HepG2 (cell line): ENCODE data around the gene ABCB8. TPM values are rescaled to one million over a fixed set of nuclear protein-coding genes. Genes with fewer than 3 reads are reported as not detected.

Experiments used
- ATAC-seq: fragments of 200-7000 bp; cut with Tn5 transposase; 3 replicates; pipeline ENCODE4 v1.9.1; 2020; ENCODE audit warnings: mild to moderate bottlenecking, moderate library complexity
- BruUV-seq: library from RNA; stranded (reverse); fragments of 400-500 nt; replicated peaks from 2 replicates; lab custom pipeline; 2021; lab: Mats Ljungman, UMichigan
- CTCF ChIA-PET: fragments of 300-600 bp; formaldehyde crosslinking; extraction: SDS; loops from one replicate; lab custom pipeline; 2021; ENCODE audit warnings: low total read pairs, inconsistent platforms, low intra/inter-chr PET ratio; lab: Yijun Ruan, JAX
- POLR2A ChIA-PET: fragments of 350-600 bp; sonication (Branson Sonifier 250); formaldehyde crosslinking; loops from one replicate; lab custom pipeline; 2020; ENCODE audit warnings: antibody characterized with exemption, inconsistent platforms; lab: Yijun Ruan, JAX
- DNase-seq: peaks from one replicate; pipeline ENCODE4 v3.0.0-alpha.2; 2015; ENCODE audit warnings: low spot score
- FAIRE-seq: peaks from 3 replicates; lab custom pipeline; 2011; peaks lifted over from hg19 to GRCh38; lab: Jason Lieb, UNC
- H2AFZ ChIP-seq: one replicate; pipeline ENCODE4 v1.6.1; 2011; ENCODE audit warnings: low read length, inconsistent platforms
- H3K27ac ChIP-seq: fragments of 300-600 bp; 3 replicates; pipeline ENCODE4 v1.8.0; 2011; ENCODE audit warnings: mixed run types, mild to moderate bottlenecking, mixed read lengths, low read length, inconsistent platforms; ENCODE audit not compliant: insufficient read depth; ENCODE audit errors: extremely low read length
- H3K27me3 ChIP-seq, 2 experiments: fragments of 200-600 bp in 1 of 2; 2 replicates in 1 of 2; 3 replicates in 1 of 2; pipeline versions ENCODE4 v1.6.0 to v1.8.0; 2011; ENCODE audit warnings: low read length in 2 of 2, mild to moderate bottlenecking in 2 of 2, moderate library complexity in 2 of 2, inconsistent platforms in 1 of 2; ENCODE audit not compliant: insufficient read depth in 2 of 2, control insufficient read depth in 1 of 2
- H3K36me3 ChIP-seq, 2 experiments: fragments of 200-600 bp in 1 of 2; replicated peaks in 1 of 2; 2 replicates in 1 of 2; 3 replicates in 1 of 2; pipeline versions ENCODE4 v1.5.1 to v1.8.0; 2011; ENCODE audit warnings: low read length in 2 of 2, inconsistent platforms in 1 of 2; ENCODE audit not compliant: insufficient read depth in 2 of 2, control insufficient read depth in 1 of 2
- H3K4me1 ChIP-seq: 2 replicates; pipeline ENCODE4 v1.5.1; 2012; ENCODE audit warnings: low read length, inconsistent platforms; ENCODE audit not compliant: insufficient read depth
- H3K4me2 ChIP-seq: 2 replicates; pipeline ENCODE4 v1.6.0; 2011; ENCODE audit warnings: low read depth, low read length, inconsistent platforms
- H3K4me3 ChIP-seq, 3 experiments: fragments of 200-600 bp in 1 of 3; sonication (generic), shearing (Covaris generic) in 1 of 3; replicated peaks in 1 of 3; 2 replicates each; pipeline ENCODE4 v1.5.1; 2011 to 2016; ENCODE audit warnings: low read length in 3 of 3, inconsistent platforms in 2 of 3, low read depth in 2 of 3, mild to moderate bottlenecking in 2 of 3, control low read depth in 1 of 3, mixed read lengths in 1 of 3; ENCODE audit not compliant: insufficient read depth in 1 of 3
- H3K79me2 ChIP-seq: one replicate; pipeline ENCODE4 v1.6.1; 2011; ENCODE audit warnings: low read length, inconsistent platforms; ENCODE audit not compliant: insufficient read depth
- H3K9ac ChIP-seq: 2 replicates; pipeline ENCODE4 v1.6.0; 2011; ENCODE audit warnings: mild to moderate bottlenecking, low read depth, low read length, inconsistent platforms; ENCODE audit not compliant: insufficient read depth
- H3K9me3 ChIP-seq: 2 replicates; pipeline ENCODE4 v1.5.1; 2012; ENCODE audit warnings: mild to moderate bottlenecking, low read length
- H4K20me1 ChIP-seq: 2 replicates; pipeline ENCODE4 v1.6.0; 2011; ENCODE audit warnings: inconsistent platforms, mild to moderate bottlenecking, low read length, moderate library complexity; ENCODE audit not compliant: insufficient read depth
- ATF7-NPFF ChIP-seq: sonication (generic); formaldehyde crosslinking; IDR thresholded peaks from 2 replicates; pipeline ENCODE4 v1.8.1; 2023; ENCODE audit warnings: mild to moderate bottlenecking, low read depth, missing genetic modification reagents, moderate library complexity
- CBX1 ChIP-seq: IDR thresholded peaks from one replicate; pipeline ENCODE4 v1.6.1; 2016; ENCODE audit warnings: antibody characterized with exemption, low read depth
- DR1 ChIP-seq: sonication (generic); formaldehyde crosslinking; IDR thresholded peaks from 2 replicates; pipeline ENCODE4 v1.8.0; 2021; ENCODE audit warnings: mild to moderate bottlenecking, missing genetic modification reagents, inconsistent platforms
- EP300 ChIP-seq, 3 experiments: sonication (generic) in 1 of 3; formaldehyde crosslinking in 1 of 3; IDR thresholded peaks; 2 replicates each; pipeline versions ENCODE4 v1.5.1 to v1.6.1; 2011 to 2020; ENCODE audit warnings: low read depth in 2 of 3, low read length in 2 of 3, borderline replicate concordance in 1 of 3, improper control_type of control experiment in 1 of 3, mild to moderate bottlenecking in 1 of 3, missing genetic modification reagents in 1 of 3, moderate library complexity in 1 of 3
- EZH2 ChIP-seq: conservative IDR thresholded peaks from 2 replicates; pipeline ENCODE4 v1.6.1; 2012; ENCODE audit warnings: mild to moderate bottlenecking, low read depth, low read length, moderate library complexity
- KDM4B ChIP-seq: sonication (generic); formaldehyde crosslinking; IDR thresholded peaks from 2 replicates; pipeline ENCODE4 v1.4.0; 2020; ENCODE audit warnings: missing genetic modification reagents
- ZNF234 ChIP-seq: sonication (generic); formaldehyde crosslinking; conservative IDR thresholded peaks from 2 replicates; pipeline ENCODE4 v1.5.1; 2020; ENCODE audit warnings: mild to moderate bottlenecking, missing genetic modification reagents
- ZNF616 ChIP-seq: sonication (generic); formaldehyde crosslinking; IDR thresholded peaks from 2 replicates; pipeline ENCODE4 v1.5.0; 2020; ENCODE audit warnings: low read depth, mild to moderate bottlenecking, missing genetic modification reagents
- ZNF7 ChIP-seq: IDR thresholded peaks from 2 replicates; pipeline ENCODE4 v1.6.1; 2016; ENCODE audit warnings: missing biosample characterization, missing genetic modification reagents
- whole genome bisulfite sequencing: methylation state at CpG from one replicate; pipeline ENCODE4 v1.1.6; 2017; ENCODE audit warnings: low lambda C conversion rate; 5-methylcytosine and 5-hydroxymethylcytosine counted together
- in situ Hi-C: cut with HindIII; loops from 2 replicates; pipeline ENCODE4 v1.10.0; 2017; ENCODE audit warnings: low pct_unique_long_range_greater_than_20kb; ENCODE audit not compliant: extremely low pct_ligation_motif_present
- intact Hi-C: fragments of 100-400 bp; cut with micrococcal nuclease; formaldehyde crosslinking; loops from one replicate; pipeline ENCODE4 v1.10.0; 2022; ENCODE audit not compliant: unreplicated experiment
- polyA plus RNA-seq, 8 experiments: library from polyadenylated mRNA; depleted of rRNA in 3 of 8; stranded (reverse) in 7 of 8; unstranded in 1 of 8; fragments of >200 nt; fragmentation: Illumina TruSeq in 4 of 8; extraction: Trizol in 4 of 8; gene quantifications; 2 replicates each; pipeline versions ENCODE4 v1.2.1 to v1.2.3, GENCODE V29; 2011 to 2016; ENCODE audit warnings: low read depth in 4 of 8, missing spikeins in 1 of 8, mixed read lengths in 1 of 8; ENCODE audit not compliant: insufficient read depth in 1 of 8
- total RNA-seq, 5 experiments: library from RNA; depleted of rRNA; stranded (reverse); fragments of >200 nt; fragmentation: Illumina TruSeq; extraction: Trizol; gene quantifications; 2 replicates each; pipeline ENCODE4 v1.2.3, GENCODE V29; 2016; ENCODE audit warnings: low read depth in 1 of 5
- TF ChIP-seq, protein P1 (sequence below): sonication (generic); formaldehyde crosslinking; IDR thresholded peaks from 2 replicates; pipeline ENCODE4 v1.4.0; 2020; ENCODE audit warnings: mild to moderate bottlenecking, missing genetic modification reagents
- TF ChIP-seq, protein P2 (sequence below): sonication (generic); formaldehyde crosslinking; IDR thresholded peaks from 2 replicates; pipeline ENCODE4 v1.5.0; 2020; ENCODE audit warnings: missing genetic modification reagents, mild to moderate bottlenecking, borderline replicate concordance
- TF ChIP-seq, protein P3 (sequence below): sonication (generic); formaldehyde crosslinking; IDR thresholded peaks from 2 replicates; pipeline ENCODE4 v1.4.0; 2020; ENCODE audit warnings: mild to moderate bottlenecking, missing genetic modification reagents
- TF ChIP-seq, protein P4 (sequence below): sonication (generic); formaldehyde crosslinking; conservative IDR thresholded peaks from 2 replicates; pipeline ENCODE4 v1.8.0; 2022; ENCODE audit warnings: low read depth, missing genetic modification reagents

The ABCB8 gene
- total and polyA plus RNA-seq, 2 of the 13 experiments (the other 11 are each of a cell fraction or from before 2014, with no cell fraction given): 6.6 to 16.7 TPM

DNA sequence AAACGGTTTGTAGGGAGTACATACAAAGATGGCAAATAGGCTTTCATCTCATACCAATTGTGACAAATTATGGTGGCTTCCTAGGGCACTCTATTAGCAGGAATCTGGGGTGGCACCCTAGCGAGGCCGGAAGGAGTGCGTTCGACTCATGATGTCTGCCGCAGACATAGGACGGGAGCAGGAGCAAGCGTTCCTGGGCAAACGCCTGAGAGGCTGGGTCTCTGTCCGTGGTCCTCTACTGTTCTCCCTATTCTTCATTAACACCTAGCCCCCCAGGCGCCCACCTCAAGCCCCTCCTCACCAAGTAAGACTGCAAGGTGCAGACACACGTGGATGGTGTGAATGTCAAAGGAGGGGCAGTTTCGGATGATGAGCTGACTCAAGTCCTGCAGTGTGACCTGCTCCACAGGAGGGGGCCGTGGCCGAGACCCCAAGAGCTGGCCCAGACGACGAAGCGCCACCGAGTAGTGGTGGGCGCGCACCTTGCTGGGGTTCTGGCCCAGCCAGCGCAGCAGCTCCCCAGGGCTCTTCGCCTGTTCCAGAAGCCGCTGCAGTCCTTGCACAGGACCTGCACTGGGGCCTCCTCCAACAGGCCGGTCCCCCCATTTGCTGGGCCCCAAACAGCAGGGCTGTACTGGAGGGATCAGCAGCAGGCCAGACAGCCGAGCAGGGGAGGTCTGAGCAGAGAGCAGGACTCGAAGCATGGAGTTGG lies 51.1 kb downstream of the ABCB8 start:
- H3K27me3 ChIP-seq: no peaks in the 10 kb centered on the region; a peak in 1 of 5 replicates
- FAIRE-seq: no peak
- no peak overlapping the region for H2AFZ ChIP-seq
- H3K79me2 ChIP-seq: peaks cover 33% of the 10 kb centered on the region
- H3K27ac ChIP-seq: peak overlapping the region; percentile 85
- H3K9ac ChIP-seq: peak overlapping the region; percentile 100
- 83% methylated on average over 18 of the region's 27 CpGs for WGBS
- ChIA-PET CTCF (interaction anchor here (1.1 kb wide), 1 partner anchor 52 kb away, joined by 3 read pairs; no protein-coding TSS in a partner anchor), POLR2A (interaction anchor here (5.4 kb wide), 1 partner anchor 17 kb away, joined by 60 read pairs; no protein-coding TSS in a partner anchor)
- no peak for ATAC-seq
- no TSS peak for BruUV-seq
- H3K9me3 ChIP-seq: no peaks in the 10 kb centered on the region
- no peaks in the 10 kb centered on the region for H4K20me1 ChIP-seq
- H3K36me3 ChIP-seq: peaks cover 7 to 19% of the 10 kb centered on the region in 2 experiments
- H3K4me1 ChIP-seq: peaks cover 33% of the 10 kb centered on the region
- intact Hi-C loops: no loop called here
- no peak for DNase-seq
- in situ Hi-C loops: no loop called here
- H3K4me3 ChIP-seq: peak overlapping the region; percentile 85 to 96 (median 88)
- H3K4me2 ChIP-seq: peak overlapping the region; percentile 99
- no peak for TF ChIP-seq KDM4B (CRISPR knock-in tag)
- TF ChIP-seq, protein P1, sequence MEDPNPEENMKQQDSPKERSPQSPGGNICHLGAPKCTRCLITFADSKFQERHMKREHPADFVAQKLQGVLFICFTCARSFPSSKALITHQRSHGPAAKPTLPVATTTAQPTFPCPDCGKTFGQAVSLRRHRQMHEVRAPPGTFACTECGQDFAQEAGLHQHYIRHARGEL (CRISPR knock-in tag): 0 out of 2 replicates have a peak, but pooled peaks have one; percentile 24
- 0 out of 2 replicates have a peak, but pooled peaks have one; percentile 3 for TF ChIP-seq ATF7-NPFF (CRISPR knock-in tag)
- no peak for TF ChIP-seq ZNF7
- no peak for TF ChIP-seq ZNF234 (CRISPR knock-in tag)
- no peak for TF ChIP-seq EP300 (IDR thresholded peaks at IDR 0.05; ENCODE audit: low read depth in 2 of 2, low read length in 2 of 2)
- no peak for TF ChIP-seq EP300 (CRISPR knock-in tag; IDR thresholded peaks at IDR 0.05; ENCODE audit: borderline replicate concordance)
- TF ChIP-seq, protein P2, sequence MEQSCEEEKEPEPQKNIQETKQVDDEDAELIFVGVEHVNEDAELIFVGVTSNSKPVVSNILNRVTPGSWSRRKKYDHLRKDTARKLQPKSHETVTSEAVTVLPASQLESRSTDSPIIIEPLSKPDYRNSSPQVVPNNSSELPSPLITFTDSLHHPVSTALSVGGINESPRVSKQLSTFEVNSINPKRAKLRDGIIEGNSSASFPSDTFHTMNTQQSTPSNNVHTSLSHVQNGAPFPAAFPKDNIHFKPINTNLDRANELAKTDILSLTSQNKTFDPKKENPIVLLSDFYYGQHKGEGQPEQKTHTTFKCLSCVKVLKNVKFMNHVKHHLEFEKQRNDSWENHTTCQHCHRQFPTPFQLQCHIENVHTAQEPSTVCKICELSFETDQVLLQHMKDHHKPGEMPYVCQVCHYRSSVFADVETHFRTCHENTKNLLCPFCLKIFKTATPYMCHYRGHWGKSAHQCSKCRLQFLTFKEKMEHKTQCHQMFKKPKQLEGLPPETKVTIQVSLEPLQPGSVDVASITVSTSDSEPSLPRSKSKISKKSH (CRISPR knock-in tag): peak; percentile 14; the same call in 1 of the 2 replicates
- 0 out of 2 replicates have a peak, but pooled peaks have one; percentile 29 for TF ChIP-seq DR1
- TF ChIP-seq, protein P3, sequence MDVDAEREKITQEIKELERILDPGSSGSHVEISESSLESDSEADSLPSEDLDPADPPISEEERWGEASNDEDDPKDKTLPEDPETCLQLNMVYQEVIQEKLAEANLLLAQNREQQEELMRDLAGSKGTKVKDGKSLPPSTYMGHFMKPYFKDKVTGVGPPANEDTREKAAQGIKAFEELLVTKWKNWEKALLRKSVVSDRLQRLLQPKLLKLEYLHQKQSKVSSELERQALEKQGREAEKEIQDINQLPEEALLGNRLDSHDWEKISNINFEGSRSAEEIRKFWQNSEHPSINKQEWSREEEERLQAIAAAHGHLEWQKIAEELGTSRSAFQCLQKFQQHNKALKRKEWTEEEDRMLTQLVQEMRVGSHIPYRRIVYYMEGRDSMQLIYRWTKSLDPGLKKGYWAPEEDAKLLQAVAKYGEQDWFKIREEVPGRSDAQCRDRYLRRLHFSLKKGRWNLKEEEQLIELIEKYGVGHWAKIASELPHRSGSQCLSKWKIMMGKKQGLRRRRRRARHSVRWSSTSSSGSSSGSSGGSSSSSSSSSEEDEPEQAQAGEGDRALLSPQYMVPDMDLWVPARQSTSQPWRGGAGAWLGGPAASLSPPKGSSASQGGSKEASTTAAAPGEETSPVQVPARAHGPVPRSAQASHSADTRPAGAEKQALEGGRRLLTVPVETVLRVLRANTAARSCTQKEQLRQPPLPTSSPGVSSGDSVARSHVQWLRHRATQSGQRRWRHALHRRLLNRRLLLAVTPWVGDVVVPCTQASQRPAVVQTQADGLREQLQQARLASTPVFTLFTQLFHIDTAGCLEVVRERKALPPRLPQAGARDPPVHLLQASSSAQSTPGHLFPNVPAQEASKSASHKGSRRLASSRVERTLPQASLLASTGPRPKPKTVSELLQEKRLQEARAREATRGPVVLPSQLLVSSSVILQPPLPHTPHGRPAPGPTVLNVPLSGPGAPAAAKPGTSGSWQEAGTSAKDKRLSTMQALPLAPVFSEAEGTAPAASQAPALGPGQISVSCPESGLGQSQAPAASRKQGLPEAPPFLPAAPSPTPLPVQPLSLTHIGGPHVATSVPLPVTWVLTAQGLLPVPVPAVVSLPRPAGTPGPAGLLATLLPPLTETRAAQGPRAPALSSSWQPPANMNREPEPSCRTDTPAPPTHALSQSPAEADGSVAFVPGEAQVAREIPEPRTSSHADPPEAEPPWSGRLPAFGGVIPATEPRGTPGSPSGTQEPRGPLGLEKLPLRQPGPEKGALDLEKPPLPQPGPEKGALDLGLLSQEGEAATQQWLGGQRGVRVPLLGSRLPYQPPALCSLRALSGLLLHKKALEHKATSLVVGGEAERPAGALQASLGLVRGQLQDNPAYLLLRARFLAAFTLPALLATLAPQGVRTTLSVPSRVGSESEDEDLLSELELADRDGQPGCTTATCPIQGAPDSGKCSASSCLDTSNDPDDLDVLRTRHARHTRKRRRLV (CRISPR knock-in tag): 0 out of 2 replicates have a peak, but pooled peaks have one; percentile 64
- TF ChIP-seq EZH2: no peak
- TF ChIP-seq, protein P4, sequence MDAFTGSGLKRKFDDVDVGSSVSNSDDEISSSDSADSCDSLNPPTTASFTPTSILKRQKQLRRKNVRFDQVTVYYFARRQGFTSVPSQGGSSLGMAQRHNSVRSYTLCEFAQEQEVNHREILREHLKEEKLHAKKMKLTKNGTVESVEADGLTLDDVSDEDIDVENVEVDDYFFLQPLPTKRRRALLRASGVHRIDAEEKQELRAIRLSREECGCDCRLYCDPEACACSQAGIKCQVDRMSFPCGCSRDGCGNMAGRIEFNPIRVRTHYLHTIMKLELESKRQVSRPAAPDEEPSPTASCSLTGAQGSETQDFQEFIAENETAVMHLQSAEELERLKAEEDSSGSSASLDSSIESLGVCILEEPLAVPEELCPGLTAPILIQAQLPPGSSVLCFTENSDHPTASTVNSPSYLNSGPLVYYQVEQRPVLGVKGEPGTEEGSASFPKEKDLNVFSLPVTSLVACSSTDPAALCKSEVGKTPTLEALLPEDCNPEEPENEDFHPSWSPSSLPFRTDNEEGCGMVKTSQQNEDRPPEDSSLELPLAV: no peak
- TF ChIP-seq ZNF616: no peak
- TF ChIP-seq CBX1: no peak
